ENCODE measurements around the gene NR2C2AP. TPM values are rescaled to one million over a fixed set of nuclear protein-coding genes. Genes with fewer than 3 reads are reported as not detected.

NR2C2AP gene
- total and polyA plus RNA-seq, 2 of the 13 experiments (the other 11 are each of a cell fraction or from before 2014, with no cell fraction given), result 12.2 to 26.8 TPM

DNA sequence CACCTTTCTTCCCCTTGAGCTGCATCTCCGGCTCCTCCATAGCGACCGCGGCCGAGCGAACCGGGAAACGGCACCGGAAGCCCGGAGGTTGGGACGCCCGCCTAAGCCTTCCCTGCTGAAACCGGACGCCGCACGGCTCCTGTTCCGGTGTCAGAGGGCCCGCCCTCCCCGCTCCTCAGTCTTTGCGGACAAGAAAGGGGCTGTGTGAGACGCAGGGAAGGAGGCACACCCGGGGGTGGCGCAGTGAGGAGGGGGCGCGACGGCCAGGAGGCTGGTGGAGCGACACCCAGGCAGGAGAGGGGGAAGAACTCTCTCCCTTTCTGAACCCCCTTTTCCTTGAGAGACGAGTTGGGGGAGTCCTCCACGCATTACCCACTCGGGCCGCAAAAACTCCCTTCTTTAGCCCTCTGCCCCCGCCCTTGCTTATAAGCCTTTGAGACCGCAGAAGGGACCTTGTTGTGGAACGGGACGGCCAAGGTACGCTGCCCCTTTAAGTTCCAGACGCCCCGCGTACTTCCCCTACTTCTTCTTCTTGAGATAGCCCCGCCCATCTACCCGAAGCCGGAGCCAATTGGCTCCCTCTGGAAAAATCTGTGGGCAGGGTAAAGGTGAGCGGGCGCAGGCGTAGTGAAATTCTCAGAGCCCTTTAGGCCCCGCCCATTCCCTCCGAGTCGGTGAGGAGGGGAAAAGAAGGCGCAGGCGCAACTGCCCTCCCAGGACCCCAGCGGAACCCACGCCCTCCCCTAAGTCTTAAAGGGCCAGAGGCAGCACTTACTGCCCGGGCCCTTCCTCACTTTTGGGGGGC lies 10.9 kb downstream of the NR2C2AP start, which contains the start of the genes BORCS8 and RFXANK (continued):
- peak; percentile 87 for TF ChIP-seq NR2C2 (CRISPR knock-in tag; IDR thresholded peaks at IDR 0.05; ENCODE audit: borderline replicate concordance)
- no peak for TF ChIP-seq NR2F6 (IDR thresholded peaks at IDR 0.05)
- no peak for TF ChIP-seq NR2F6 (CRISPR knock-in tag; IDR thresholded peaks at IDR 0.05)
- no peak for TF ChIP-seq RFX1 (IDR thresholded peaks at IDR 0.05)
- TF ChIP-seq SALL2 (CRISPR knock-in tag; IDR thresholded peaks at IDR 0.05), result 0 out of 2 replicates have a peak, but pooled peaks have one; percentile 31
- TF ChIP-seq ZNF256 (CRISPR knock-in tag; conservative IDR thresholded peaks at IDR 0.05), result no peak
- TF ChIP-seq ZNF337 (CRISPR knock-in tag; IDR thresholded peaks at IDR 0.05; ENCODE audit: borderline replicate concordance, low read depth), result no peak
- TF ChIP-seq ZNF891 (CRISPR knock-in tag; IDR thresholded peaks at IDR 0.05), result peak; percentile 73; the same call in 1 of the 2 replicates
- TF ChIP-seq KLF15 (CRISPR knock-in tag; IDR thresholded peaks at IDR 0.05; ENCODE audit: borderline replicate concordance), result no peak
- TF ChIP-seq ZNF713 (CRISPR knock-in tag; IDR thresholded peaks at IDR 0.05), result no peak
- TF ChIP-seq, protein P1, sequence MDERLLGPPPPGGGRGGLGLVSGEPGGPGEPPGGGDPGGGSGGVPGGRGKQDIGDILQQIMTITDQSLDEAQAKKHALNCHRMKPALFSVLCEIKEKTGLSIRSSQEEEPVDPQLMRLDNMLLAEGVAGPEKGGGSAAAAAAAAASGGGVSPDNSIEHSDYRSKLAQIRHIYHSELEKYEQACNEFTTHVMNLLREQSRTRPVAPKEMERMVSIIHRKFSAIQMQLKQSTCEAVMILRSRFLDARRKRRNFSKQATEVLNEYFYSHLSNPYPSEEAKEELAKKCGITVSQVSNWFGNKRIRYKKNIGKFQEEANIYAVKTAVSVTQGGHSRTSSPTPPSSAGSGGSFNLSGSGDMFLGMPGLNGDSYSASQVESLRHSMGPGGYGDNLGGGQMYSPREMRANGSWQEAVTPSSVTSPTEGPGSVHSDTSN (CRISPR knock-in tag; IDR thresholded peaks at IDR 0.05), result no peak
- TF ChIP-seq ZNF768 (CRISPR knock-in tag; IDR thresholded peaks at IDR 0.05), result peak; percentile 78
- TF ChIP-seq, protein P2, sequence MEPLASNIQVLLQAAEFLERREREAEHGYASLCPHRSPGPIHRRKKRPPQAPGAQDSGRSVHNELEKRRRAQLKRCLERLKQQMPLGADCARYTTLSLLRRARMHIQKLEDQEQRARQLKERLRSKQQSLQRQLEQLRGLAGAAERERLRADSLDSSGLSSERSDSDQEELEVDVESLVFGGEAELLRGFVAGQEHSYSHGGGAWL (CRISPR knock-in tag; IDR thresholded peaks at IDR 0.05), result peak; percentile 61; the same call in 1 of the 2 replicates
- TF ChIP-seq ZNF761 (CRISPR knock-in tag; conservative IDR thresholded peaks at IDR 0.05), result peak; percentile 85; the same call in 1 of the 2 replicates
- TF ChIP-seq, protein P3, sequence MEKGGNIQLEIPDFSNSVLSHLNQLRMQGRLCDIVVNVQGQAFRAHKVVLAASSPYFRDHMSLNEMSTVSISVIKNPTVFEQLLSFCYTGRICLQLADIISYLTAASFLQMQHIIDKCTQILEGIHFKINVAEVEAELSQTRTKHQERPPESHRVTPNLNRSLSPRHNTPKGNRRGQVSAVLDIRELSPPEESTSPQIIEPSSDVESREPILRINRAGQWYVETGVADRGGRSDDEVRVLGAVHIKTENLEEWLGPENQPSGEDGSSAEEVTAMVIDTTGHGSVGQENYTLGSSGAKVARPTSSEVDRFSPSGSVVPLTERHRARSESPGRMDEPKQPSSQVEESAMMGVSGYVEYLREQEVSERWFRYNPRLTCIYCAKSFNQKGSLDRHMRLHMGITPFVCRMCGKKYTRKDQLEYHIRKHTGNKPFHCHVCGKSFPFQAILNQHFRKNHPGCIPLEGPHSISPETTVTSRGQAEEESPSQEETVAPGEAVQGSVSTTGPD (CRISPR knock-in tag; IDR thresholded peaks at IDR 0.05), result no peak
- TF ChIP-seq SRSF9 (IDR thresholded peaks at IDR 0.05; ENCODE audit: borderline replicate concordance, insufficient read depth, low read depth, low read length, poor library complexity, severe bottlenecking), result no peak
- TF ChIP-seq, protein P4, sequence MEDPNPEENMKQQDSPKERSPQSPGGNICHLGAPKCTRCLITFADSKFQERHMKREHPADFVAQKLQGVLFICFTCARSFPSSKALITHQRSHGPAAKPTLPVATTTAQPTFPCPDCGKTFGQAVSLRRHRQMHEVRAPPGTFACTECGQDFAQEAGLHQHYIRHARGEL (CRISPR knock-in tag; IDR thresholded peaks at IDR 0.05), result no peak
- TF ChIP-seq, protein P5, sequence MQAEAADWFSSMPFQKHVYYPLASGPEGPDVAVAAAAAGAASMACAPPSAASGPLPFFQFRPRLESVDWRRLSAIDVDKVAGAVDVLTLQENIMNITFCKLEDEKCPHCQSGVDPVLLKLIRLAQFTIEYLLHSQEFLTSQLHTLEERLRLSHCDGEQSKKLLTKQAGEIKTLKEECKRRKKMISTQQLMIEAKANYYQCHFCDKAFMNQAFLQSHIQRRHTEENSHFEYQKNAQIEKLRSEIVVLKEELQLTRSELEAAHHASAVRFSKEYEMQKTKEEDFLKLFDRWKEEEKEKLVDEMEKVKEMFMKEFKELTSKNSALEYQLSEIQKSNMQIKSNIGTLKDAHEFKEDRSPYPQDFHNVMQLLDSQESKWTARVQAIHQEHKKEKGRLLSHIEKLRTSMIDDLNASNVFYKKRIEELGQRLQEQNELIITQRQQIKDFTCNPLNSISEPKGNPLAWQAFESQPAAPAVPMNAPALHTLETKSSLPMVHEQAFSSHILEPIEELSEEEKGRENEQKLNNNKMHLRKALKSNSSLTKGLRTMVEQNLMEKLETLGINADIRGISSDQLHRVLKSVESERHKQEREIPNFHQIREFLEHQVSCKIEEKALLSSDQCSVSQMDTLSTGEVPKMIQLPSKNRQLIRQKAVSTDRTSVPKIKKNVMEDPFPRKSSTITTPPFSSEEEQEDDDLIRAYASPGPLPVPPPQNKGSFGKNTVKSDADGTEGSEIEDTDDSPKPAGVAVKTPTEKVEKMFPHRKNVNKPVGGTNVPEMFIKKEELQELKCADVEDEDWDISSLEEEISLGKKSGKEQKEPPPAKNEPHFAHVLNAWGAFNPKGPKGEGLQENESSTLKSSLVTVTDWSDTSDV (CRISPR knock-in tag; IDR thresholded peaks at IDR 0.05), result peak; percentile 74; the same call in 1 of the 2 replicates
- TF ChIP-seq ZNF138 (CRISPR knock-in tag; IDR thresholded peaks at IDR 0.05; ENCODE audit: low read depth), result no peak
- 0 out of 2 replicates have a peak, but pooled peaks have one; percentile 31 for TF ChIP-seq TMF1 (CRISPR knock-in tag; IDR thresholded peaks at IDR 0.05; ENCODE audit: low read depth)
- TF ChIP-seq POLR2A (IDR thresholded peaks at IDR 0.05; ENCODE audit: insufficient read depth in 1 of 2, low read depth in 2 of 2, low read length in 2 of 2), result peak; percentile 55 to 66
- no peak for TF ChIP-seq ZNF260 (CRISPR knock-in tag; IDR thresholded peaks at IDR 0.05; ENCODE audit: borderline replicate concordance, low read depth)
- TF ChIP-seq, protein P6, sequence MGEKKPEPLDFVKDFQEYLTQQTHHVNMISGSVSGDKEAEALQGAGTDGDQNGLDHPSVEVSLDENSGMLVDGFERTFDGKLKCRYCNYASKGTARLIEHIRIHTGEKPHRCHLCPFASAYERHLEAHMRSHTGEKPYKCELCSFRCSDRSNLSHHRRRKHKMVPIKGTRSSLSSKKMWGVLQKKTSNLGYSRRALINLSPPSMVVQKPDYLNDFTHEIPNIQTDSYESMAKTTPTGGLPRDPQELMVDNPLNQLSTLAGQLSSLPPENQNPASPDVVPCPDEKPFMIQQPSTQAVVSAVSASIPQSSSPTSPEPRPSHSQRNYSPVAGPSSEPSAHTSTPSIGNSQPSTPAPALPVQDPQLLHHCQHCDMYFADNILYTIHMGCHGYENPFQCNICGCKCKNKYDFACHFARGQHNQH (CRISPR knock-in tag; IDR thresholded peaks at IDR 0.05), result peak; percentile 91

Data from HepG2 (cell line).